GM12874 (cell line): ENCODE data around the gene ALOXE3.

Experiments
- TF ChIP-seq, protein P1 (sequence below): IDR thresholded peaks from 2 replicates; pipeline ENCODE4 v1.5.1; 2011; ENCODE audit warnings: low read depth, mild to moderate bottlenecking, control low read depth, low read length, moderate library complexity; ENCODE audit not compliant: insufficient read depth

Gene ALOXE3

DNA sequence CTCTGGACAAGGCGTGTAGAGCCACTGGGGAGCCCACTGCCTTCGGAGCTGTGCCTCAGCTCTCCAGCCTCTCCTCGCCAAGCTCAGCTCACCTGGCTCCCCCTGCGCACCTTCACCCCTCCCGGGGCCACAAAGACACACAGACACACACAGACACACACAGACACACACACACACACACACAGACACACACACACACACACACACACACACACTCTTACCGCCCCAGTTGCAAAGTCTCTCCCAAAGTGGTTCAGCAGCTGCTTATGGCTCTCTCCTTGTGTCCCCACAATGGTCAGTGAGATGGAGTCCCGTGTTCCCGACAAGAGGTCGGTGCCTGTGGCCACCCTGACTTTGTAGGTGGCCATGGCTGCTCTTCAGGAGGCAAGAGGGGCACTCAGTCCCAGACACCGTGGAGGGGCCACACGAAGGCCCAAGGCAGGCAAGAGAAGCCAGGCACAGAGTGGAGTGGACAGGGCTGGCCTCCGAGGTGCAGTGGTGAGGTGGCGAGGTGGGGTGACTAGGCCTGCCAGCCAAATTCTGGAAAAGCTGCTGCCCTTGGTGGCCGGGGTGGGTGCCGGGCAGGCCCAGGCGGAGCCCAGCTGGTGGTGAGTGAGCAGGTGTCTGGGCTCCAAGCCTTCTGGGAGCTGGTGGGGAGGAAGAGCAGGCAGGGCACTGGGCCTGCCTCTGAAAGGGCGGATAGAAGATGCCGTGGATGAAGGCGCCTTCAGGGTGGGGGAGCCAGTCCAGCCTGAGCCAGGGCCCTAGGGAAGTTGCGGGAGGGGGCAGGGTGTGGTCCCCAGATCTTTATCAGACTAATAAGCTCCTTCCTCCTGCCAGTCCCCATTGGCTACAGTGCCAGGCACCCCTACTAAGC is 31.0 kb downstream of the ALOXE3 start, which contains the start of gene ALOX12B:
TSS of gene ALOX12B (minus strand) at position 642 of the 877 bp plus-strand sequence. CDS start at position 368, 274 bp downstream.
- TF ChIP-seq, protein P1, sequence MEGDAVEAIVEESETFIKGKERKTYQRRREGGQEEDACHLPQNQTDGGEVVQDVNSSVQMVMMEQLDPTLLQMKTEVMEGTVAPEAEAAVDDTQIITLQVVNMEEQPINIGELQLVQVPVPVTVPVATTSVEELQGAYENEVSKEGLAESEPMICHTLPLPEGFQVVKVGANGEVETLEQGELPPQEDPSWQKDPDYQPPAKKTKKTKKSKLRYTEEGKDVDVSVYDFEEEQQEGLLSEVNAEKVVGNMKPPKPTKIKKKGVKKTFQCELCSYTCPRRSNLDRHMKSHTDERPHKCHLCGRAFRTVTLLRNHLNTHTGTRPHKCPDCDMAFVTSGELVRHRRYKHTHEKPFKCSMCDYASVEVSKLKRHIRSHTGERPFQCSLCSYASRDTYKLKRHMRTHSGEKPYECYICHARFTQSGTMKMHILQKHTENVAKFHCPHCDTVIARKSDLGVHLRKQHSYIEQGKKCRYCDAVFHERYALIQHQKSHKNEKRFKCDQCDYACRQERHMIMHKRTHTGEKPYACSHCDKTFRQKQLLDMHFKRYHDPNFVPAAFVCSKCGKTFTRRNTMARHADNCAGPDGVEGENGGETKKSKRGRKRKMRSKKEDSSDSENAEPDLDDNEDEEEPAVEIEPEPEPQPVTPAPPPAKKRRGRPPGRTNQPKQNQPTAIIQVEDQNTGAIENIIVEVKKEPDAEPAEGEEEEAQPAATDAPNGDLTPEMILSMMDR, result no peak

DNA sequence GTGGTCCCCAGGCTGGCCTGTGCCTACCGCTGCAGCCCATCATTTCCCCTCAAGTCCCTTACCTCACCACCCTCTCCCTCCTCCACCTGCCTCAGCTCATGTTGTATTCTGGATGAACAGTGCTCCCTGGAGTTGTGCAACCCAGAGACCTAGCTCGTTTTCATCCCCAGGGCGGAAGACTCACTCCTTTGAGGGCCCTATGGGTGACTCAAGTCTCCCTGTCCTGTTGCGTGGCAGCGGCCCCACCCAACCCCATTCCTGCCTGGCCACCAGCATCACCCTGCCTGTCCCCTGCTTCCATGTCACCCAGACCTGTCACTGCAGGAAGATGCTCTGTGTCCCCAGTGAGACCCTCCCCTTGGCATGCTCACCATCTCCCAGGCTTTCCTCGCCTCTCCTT is 34.1 kb downstream of the ALOXE3 start:
- TF ChIP-seq, protein P1, result no peak

DNA sequence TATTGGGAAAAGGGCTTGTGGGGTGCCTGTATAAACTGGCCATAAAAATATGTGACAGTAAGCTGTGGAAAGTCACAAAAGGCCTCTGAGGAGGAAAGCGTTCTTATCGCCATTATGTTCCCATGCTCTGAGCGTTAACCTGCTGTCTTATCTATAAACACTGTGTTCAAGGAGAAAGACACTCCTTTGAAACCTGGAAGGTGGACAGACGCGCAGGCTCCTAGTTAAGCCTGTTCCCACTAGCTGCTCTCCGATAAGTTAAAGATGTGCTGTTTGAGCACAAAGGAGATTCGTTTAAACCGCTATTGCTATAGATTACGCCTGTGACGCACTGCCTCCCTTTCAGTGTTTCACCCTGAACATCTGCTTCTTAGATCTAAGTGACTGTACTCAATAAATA is 36.0 kb downstream of the ALOXE3 start:
- TF ChIP-seq, protein P1, result no peak

DNA sequence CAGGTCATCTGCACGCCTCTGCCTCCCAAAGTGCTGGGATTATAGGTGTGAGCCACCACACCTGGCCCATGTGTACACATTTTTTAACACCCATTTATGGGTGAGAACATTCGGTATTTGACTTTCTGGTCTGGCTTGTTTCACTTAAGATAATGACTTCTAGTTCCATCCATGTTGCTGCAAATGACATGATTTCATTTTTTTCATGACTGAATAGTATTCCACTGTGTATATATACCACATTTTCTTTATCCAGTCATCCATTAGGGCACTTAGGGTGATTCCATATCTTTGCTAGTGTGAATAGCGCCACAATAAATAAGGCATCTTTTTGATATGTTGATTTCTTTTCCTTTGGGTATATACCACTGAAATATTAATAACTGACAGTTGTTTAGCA is 36.4 kb downstream of the ALOXE3 start:
- TF ChIP-seq, protein P1, result no peak

DNA sequence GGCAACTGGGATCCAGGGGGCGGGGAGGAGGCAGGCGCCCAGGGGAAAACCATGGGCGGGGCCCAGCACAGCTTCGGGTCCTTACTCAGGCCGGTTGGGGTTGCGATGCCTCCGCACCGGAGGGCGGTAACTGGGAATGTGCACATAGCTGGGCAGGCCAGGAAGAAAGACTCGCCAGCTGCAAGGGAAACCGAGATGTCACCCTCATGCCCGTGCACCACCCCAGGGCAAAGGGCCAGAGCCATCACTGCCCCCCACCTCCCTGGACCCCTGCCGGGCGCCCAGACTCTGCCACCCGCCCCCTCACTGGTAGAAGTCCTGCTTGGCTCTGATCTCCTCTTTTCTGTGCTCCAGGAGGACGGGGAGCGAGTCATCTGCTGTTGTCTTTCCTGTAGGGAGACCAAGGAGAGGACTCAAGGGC is 37.5 kb downstream of the ALOXE3 start:
- TF ChIP-seq, protein P1, result no peak

DNA sequence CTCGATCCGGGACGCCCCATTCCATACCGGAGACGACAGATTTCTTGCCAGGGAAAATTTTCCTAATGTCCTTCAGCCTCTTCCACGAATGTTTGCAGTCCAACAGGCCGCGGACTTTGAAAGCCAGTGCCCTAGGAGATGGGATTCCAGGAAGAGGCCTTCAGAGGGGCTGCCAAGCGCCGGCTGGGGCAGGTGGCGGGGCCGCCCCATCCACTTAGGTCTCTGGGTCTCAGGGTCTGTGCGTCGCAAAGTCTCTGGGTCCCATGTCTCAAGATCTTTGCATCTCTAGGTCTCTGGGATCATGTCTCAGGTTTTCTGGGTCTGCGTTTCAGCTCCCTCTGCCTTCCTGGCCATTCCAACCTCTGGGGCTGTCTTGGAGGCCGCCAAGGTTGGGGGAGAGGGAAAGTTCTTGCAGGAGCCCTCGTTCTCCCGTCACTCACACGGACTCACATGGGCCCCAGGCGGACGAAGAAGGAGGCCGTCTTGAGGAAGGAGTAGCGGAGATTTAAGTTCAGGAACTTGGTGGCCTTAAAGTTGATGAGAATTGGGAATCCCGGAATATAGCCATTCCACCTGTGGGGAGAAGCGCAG is 38.0 kb downstream of the ALOXE3 start:
- TF ChIP-seq, protein P1, result no peak
